OCI-LY3 (cell line): ENCODE measurements around the gene MINDY4.

ENCODE experiments used
- H2AFZ ChIP-seq: fragments of 200-600, 300-600 bp; shearing (Covaris generic); 2 replicates; pipeline ENCODE4 v1.6.0; 2014; ENCODE audit warnings: antibody characterized with exemption, low read depth, low read length
- H3K27ac ChIP-seq: fragments of 200-600, 300-600 bp; sonication (generic); 2 replicates; pipeline ENCODE4 v1.5.1; 2014; ENCODE audit warnings: mild to moderate bottlenecking, low read length, moderate library complexity, mixed read lengths
- H3K27me3 ChIP-seq: fragments of 200-600, 300-600 bp; sonication (generic); 2 replicates; pipeline ENCODE4 v1.6.1; 2014; ENCODE audit warnings: low read depth, low read length, mixed read lengths
- H3K36me3 ChIP-seq: fragments of 200-600, 300-600 bp; sonication (generic); replicated peaks from 2 replicates; pipeline ENCODE3; 2014; ENCODE audit warnings: low read depth, low read length, mixed read lengths
- H3K4me1 ChIP-seq: fragments of 300-600, 200-600 bp; sonication (generic); 2 replicates; pipeline ENCODE4 v1.6.1; 2014; ENCODE audit warnings: low read length, mixed read lengths
- H3K4me2 ChIP-seq: fragments of 200-600, 300-600 bp; sonication (generic); 2 replicates; pipeline ENCODE4 v1.6.1; 2014; ENCODE audit warnings: low read length, mixed read lengths
- H3K4me3 ChIP-seq: fragments of 300-600, 200-600 bp; sonication (generic); 2 replicates; pipeline ENCODE4 v1.5.1; 2014; ENCODE audit warnings: antibody characterized with exemption, mild to moderate bottlenecking, low read length, moderate library complexity
- H3K79me2 ChIP-seq: fragments of 300-600, 200-600 bp; shearing (Covaris generic); 2 replicates; pipeline ENCODE4 v1.6.1; 2014; ENCODE audit warnings: mild to moderate bottlenecking, low read length, mixed read lengths
- H3K9ac ChIP-seq: fragments of 300-600, 200-600 bp; shearing (Covaris generic); 2 replicates; pipeline ENCODE4 v1.6.0; 2014; ENCODE audit warnings: mild to moderate bottlenecking, low read length, moderate library complexity
- H3K9me3 ChIP-seq: fragments of 200-600, 300-600 bp; shearing (Covaris generic); 2 replicates; pipeline ENCODE4 v1.6.1; 2014; ENCODE audit warnings: low read length, mixed read lengths; ENCODE audit not compliant: insufficient read depth
- H4K20me1 ChIP-seq: fragments of 200-600, 300-600 bp; sonication (generic); 2 replicates; pipeline ENCODE4 v1.6.1; 2016; ENCODE audit warnings: low read length, mixed read lengths; ENCODE audit not compliant: insufficient read depth
- CTCF ChIP-seq: fragments of 200-600, 300-600 bp; sonication (generic); IDR thresholded peaks from 2 replicates; pipeline ENCODE4 v1.5.1; 2014; ENCODE audit warnings: antibody characterized with exemption, low read length, low read depth
- EZH2phosphoT487 ChIP-seq: fragments of 200-600 bp; shearing (Covaris generic); IDR thresholded peaks from 2 replicates; pipeline ENCODE4 v1.6.1; 2018; ENCODE audit warnings: antibody characterized with exemption, mixed run types, low read depth

Gene MINDY4

DNA sequence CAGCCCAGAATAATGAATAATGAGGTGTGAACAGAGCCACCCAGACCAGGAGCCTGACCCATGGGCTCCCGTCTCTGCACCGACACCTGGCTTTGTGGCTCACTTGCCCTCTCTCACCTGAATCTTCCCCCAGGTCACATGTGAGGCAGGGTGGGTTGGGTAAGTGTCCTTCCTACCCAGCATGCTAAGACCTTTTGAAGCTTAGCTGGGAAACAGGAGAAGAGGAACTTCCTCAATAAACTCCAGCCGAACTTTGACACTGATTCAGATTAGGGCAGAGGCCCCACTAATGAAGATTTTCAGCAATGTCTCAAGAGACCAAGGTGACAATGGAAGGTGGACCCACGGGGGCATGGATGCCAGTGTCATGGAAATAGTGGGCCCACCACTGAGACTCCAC is 93.9 kb downstream of the MINDY4 start:
- Histone ChIP-seq H3K9ac (no peak overlapping the region), H3K36me3 (no peaks in the 10 kb centered on the region), H3K27me3 (no peaks in the 10 kb centered on the region), H4K20me1 (no peaks in the 10 kb centered on the region), H3K9me3 (no peaks in the 10 kb centered on the region), H3K4me3 (no peak overlapping the region), H3K79me2 (no peaks in the 10 kb centered on the region), H3K4me2 (no peak overlapping the region), H2AFZ (no peak overlapping the region), H3K27ac (no peak overlapping the region), H3K4me1 (no peaks in the 10 kb centered on the region)
- TF ChIP-seq CTCF (no peak), EZH2phosphoT487 (no peak)

- H4K20me1 ChIP-seq, result no peaks in the 10 kb centered on the region
- H3K36me3 ChIP-seq, result no peaks in the 10 kb centered on the region
- H3K4me3 ChIP-seq, result no peak overlapping the region
- no peaks in the 10 kb centered on the region for H3K9me3 ChIP-seq
- no peak for TF ChIP-seq CTCF
- TF ChIP-seq EZH2phosphoT487, result no peak
- no peak overlapping the region for H3K27ac ChIP-seq
- no peak overlapping the region for H3K9ac ChIP-seq
- no peaks in the 10 kb centered on the region for H3K79me2 ChIP-seq
- H3K4me1 ChIP-seq, result no peaks in the 10 kb centered on the region
- H3K4me2 ChIP-seq, result no peak overlapping the region
- no peak overlapping the region for H2AFZ ChIP-seq
- H3K27me3 ChIP-seq, result no peaks in the 10 kb centered on the region
Observed at GRCh38 chr7:30865821-30866220, 94.6 kb downstream of the MINDY4 start.

DNA sequence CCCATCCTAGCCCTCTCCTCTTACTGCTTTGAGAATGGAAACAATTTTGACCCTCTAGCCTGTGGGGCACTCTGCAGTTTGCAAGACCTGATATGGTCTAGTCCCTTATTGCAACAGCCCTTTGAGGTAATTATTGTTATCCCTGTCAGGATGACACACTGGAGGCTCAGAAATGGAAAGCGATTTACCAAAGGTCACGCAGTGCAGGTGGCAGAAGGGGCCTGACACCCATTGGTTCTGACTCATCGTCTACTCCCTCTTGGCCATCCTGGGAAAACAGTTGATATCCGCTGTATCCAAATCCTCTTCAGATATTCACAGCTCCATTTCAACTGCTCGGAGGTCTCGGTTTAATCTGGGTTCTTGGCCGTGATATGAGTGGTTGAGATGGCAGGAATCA is 95.7 kb downstream of the MINDY4 start:
- H3K4me2 ChIP-seq, result no peak overlapping the region
- H3K9ac ChIP-seq, result no peak overlapping the region
- H3K27me3 ChIP-seq, result no peaks in the 10 kb centered on the region
- no peaks in the 10 kb centered on the region for H3K79me2 ChIP-seq
- H3K36me3 ChIP-seq, result no peaks in the 10 kb centered on the region
- H2AFZ ChIP-seq, result no peak overlapping the region
- no peak overlapping the region for H3K4me3 ChIP-seq
- no peaks in the 10 kb centered on the region for H3K4me1 ChIP-seq
- no peaks in the 10 kb centered on the region for H4K20me1 ChIP-seq
- H3K27ac ChIP-seq, result no peak overlapping the region
- H3K9me3 ChIP-seq, result no peaks in the 10 kb centered on the region
- TF ChIP-seq EZH2phosphoT487 (no peak), CTCF (no peak)

GRCh38 chr7:30867483-30867882 is 96.3 kb downstream of the MINDY4 start:
- Histone ChIP-seq H3K36me3 (no peaks in the 10 kb centered on the region), H4K20me1 (no peaks in the 10 kb centered on the region), H3K9me3 (no peaks in the 10 kb centered on the region), H3K27ac (no peak overlapping the region), H3K27me3 (no peaks in the 10 kb centered on the region), H3K4me3 (no peak overlapping the region), H3K9ac (no peak overlapping the region), H3K4me1 (peaks cover 1% of the 10 kb centered on the region), H3K4me2 (no peak overlapping the region), H2AFZ (no peak overlapping the region), H3K79me2 (no peaks in the 10 kb centered on the region)
- TF ChIP-seq EZH2phosphoT487, result no peak
- TF ChIP-seq CTCF, result no peak
